Measurements from ENCODE around the gene TAF5L. TPM values are rescaled to one million over a fixed set of nuclear protein-coding genes. Genes with fewer than 3 reads are reported as not detected.

Gene TAF5L
- total and polyA plus RNA-seq, 10 of the 15 experiments (the other 5 are each of a cell fraction or from before 2014, with no cell fraction given), result 1.1 to 26.2 (median 19.1) TPM

- TF ChIP-seq MYC (IDR thresholded peaks at IDR 0.05; ENCODE audit: insufficient read depth, insufficient read length, insufficient replicate concordance, low read length, severe bottlenecking) (no peak), PAX5 (IDR thresholded peaks at IDR 0.05; ENCODE audit: borderline replicate concordance, low read depth, low read length) (peak; percentile 37; the same call in 1 of the 2 replicates)
- no TSS peak for BruUV-seq (replicated peaks)
- H3K27ac ChIP-seq (ENCODE audit: control insufficient read depth, insufficient read depth), result no peak overlapping the region
- intact Hi-C loops (cut with micrococcal nuclease; ENCODE audit: unreplicated experiment), result no loop called here
- ChIA-PET POLR2A (interaction anchor here (0.8 kb wide), 1 partner anchor 12 kb away, joined by 3 read pairs; no protein-coding TSS in a partner anchor), SMC1A (ENCODE audit: uncharacterized antibody, unreplicated experiment) (interaction anchor here (0.5 to 1.2 kb wide), 5 partner anchors 39 to 649 kb away, joined by 3 read pairs; no protein-coding TSS in a partner anchor), RAD21 (ENCODE audit: unreplicated experiment) (no interaction called here), CTCF (interaction anchor here (0.8 to 1.1 kb wide), 2 partner anchors 13 to 39 kb away, joined by 3 to 4 read pairs; no protein-coding TSS in a partner anchor)
- WGBS (ENCODE audit: insufficient coverage, insufficient replicate concordance, low lambda C conversion rate, missing lambda C conversion rate), result 51% methylated on average over 7 of the region's 7 CpGs
- H2AFZ ChIP-seq (ENCODE audit: control insufficient read depth, low read depth, low read length), result no peak overlapping the region
- no peak for ATAC-seq
- no peak overlapping the region for H3K9ac ChIP-seq (ENCODE audit: control insufficient read depth, insufficient read depth, low read length)
- no peaks in the 10 kb centered on the region; the same call in none of the 2 replicates for H3K4me1 ChIP-seq (ENCODE audit: control insufficient read depth, insufficient read depth, low read length)
- no peaks in the 10 kb centered on the region for H3K9me3 ChIP-seq (replicated peaks; ENCODE audit: control insufficient read depth, insufficient read depth, low read length)
- H3K79me2 ChIP-seq (ENCODE audit: control insufficient read depth, insufficient read depth, low read length), result peaks cover 3% of the 10 kb centered on the region
- H3K36me3 ChIP-seq (ENCODE audit: control insufficient read depth in 2 of 2, insufficient read depth in 2 of 2, low read length in 1 of 2), result no peaks in the 10 kb centered on the region
- no peaks in the 10 kb centered on the region for H3K27me3 ChIP-seq (replicated peaks in 1 of 2; ENCODE audit: control insufficient read depth in 2 of 2, insufficient read depth in 2 of 2, low read length in 1 of 2)
- no peak for FAIRE-seq
- DNase-seq (ENCODE audit: low read depth, low spot score), result no peak
- in situ Hi-C loops (cut with MboI), result loop anchor here (5.0 kb wide), 1 partner anchor 64 kb away; the partner anchor contains the start of genes TAF5L and URB2
- no peak overlapping the region for H3K4me3 ChIP-seq
- H4K20me1 ChIP-seq (ENCODE audit: control insufficient read depth, insufficient read depth), result no peaks in the 10 kb centered on the region
- no peak overlapping the region for H3K4me2 ChIP-seq (ENCODE audit: control insufficient read depth, insufficient read depth)
These were observed 62.7 kb downstream of the TAF5L start for GRCh38 chr1:229563241-229563640.

DNA sequence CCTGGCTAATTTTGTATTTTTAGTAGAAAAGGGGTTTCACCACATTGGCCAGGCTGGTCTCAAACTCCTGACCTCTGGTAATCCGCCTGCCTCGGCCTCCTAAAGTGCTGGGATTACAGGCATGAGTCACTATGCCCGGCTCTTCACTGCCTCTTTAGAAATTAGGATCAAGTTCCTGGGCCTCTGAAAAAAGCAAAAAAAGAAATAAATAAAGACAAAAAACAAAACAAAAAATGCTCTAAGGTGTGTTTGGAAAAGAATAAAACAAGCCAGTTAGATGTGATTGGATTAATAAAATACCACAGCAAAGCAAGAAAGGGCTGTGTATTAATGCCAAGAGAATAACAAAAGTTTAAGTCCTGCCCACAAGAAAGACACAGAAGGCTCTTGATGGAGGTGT is 63.2 kb downstream of the TAF5L start:
- no peaks in the 10 kb centered on the region for H4K20me1 ChIP-seq (ENCODE audit: control insufficient read depth, insufficient read depth)
- in situ Hi-C loops (cut with MboI), result loop anchor here (5.0 kb wide), 1 partner anchor 65 kb away; the partner anchor contains the start of genes TAF5L and URB2
- 98% methylated on average over 3 of the region's 3 CpGs for WGBS (ENCODE audit: insufficient coverage, insufficient replicate concordance, low lambda C conversion rate, missing lambda C conversion rate)
- H3K36me3 ChIP-seq (ENCODE audit: control insufficient read depth in 2 of 2, insufficient read depth in 2 of 2, low read length in 1 of 2), result no peaks in the 10 kb centered on the region
- ChIA-PET SMC1A (ENCODE audit: uncharacterized antibody, unreplicated experiment) (interaction anchor here (0.5 to 1.2 kb wide), 4 partner anchors 39 to 649 kb away, joined by 3 read pairs; no protein-coding TSS in a partner anchor), CTCF (no interaction called here), RAD21 (ENCODE audit: unreplicated experiment) (no interaction called here), POLR2A (interaction anchor here (0.6 to 0.8 kb wide), 2 partner anchors 13 to 227 kb away, joined by 3 to 4 read pairs; no protein-coding TSS in a partner anchor)
- H3K4me3 ChIP-seq, result no peak overlapping the region
- FAIRE-seq, result no peak
- H2AFZ ChIP-seq (ENCODE audit: control insufficient read depth, low read depth, low read length), result no peak overlapping the region
- no peak for ATAC-seq
- H3K9me3 ChIP-seq (replicated peaks; ENCODE audit: control insufficient read depth, insufficient read depth, low read length), result no peaks in the 10 kb centered on the region
- H3K79me2 ChIP-seq (ENCODE audit: control insufficient read depth, insufficient read depth, low read length), result peaks cover 7% of the 10 kb centered on the region
- no peaks in the 10 kb centered on the region; the same call in none of the 2 replicates for H3K4me1 ChIP-seq (ENCODE audit: control insufficient read depth, insufficient read depth, low read length)
- no peak overlapping the region for H3K27ac ChIP-seq (ENCODE audit: control insufficient read depth, insufficient read depth)
- no peak overlapping the region for H3K4me2 ChIP-seq (ENCODE audit: control insufficient read depth, insufficient read depth)
- no peak overlapping the region for H3K9ac ChIP-seq (ENCODE audit: control insufficient read depth, insufficient read depth, low read length)
- intact Hi-C loops (cut with micrococcal nuclease; ENCODE audit: unreplicated experiment), result no loop called here
- no TSS peak for BruUV-seq (replicated peaks)
- DNase-seq (ENCODE audit: low read depth, low spot score), result no peak
- H3K27me3 ChIP-seq (replicated peaks in 1 of 2; ENCODE audit: control insufficient read depth in 2 of 2, insufficient read depth in 2 of 2, low read length in 1 of 2), result no peaks in the 10 kb centered on the region
- TF ChIP-seq ZNF207 (IDR thresholded peaks at IDR 0.05; ENCODE audit: borderline replicate concordance) (no peak), EZH2 (IDR thresholded peaks at IDR 0.05; ENCODE audit: borderline replicate concordance, control insufficient read depth, low read depth, low read length) (no peak), ESRRA (IDR thresholded peaks at IDR 0.05; ENCODE audit: low read length) (no peak), POU2F2 (IDR thresholded peaks at IDR 0.05; ENCODE audit: borderline replicate concordance, low read depth, low read length) (no peak), ZZZ3 (IDR thresholded peaks at IDR 0.05; ENCODE audit: control insufficient read depth, insufficient read length, low read depth) (no peak), RELB (IDR thresholded peaks at IDR 0.05; ENCODE audit: low read depth) (no peak), CREB1 (IDR thresholded peaks at IDR 0.05; ENCODE audit: low read depth) (no peak), SREBF2 (IDR thresholded peaks at IDR 0.05; ENCODE audit: low read length) (no peak), POLR2A (IDR thresholded peaks at IDR 0.05; ENCODE audit: low read depth, low read length) (no peak)
- TF ChIP-seq, protein P1, sequence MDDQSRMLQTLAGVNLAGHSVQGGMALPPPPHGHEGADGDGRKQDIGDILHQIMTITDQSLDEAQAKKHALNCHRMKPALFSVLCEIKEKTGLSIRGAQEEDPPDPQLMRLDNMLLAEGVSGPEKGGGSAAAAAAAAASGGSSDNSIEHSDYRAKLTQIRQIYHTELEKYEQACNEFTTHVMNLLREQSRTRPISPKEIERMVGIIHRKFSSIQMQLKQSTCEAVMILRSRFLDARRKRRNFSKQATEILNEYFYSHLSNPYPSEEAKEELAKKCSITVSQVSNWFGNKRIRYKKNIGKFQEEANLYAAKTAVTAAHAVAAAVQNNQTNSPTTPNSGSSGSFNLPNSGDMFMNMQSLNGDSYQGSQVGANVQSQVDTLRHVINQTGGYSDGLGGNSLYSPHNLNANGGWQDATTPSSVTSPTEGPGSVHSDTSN (IDR thresholded peaks at IDR 0.05; ENCODE audit: insufficient replicate concordance, low read depth, low read length), result no peak

Data from GM12878 (cell line).